ENCODE measurements around the gene CTSS.

Gene CTSS

GRCh38 chr1:150696590-150696989, 69.0 kb downstream of the CTSS start:
- peak overlapping the region; percentile 44 to 50 for H3K4me3 ChIP-seq (ENCODE audit: low read depth in 1 of 2, low read length in 1 of 2)
- H3K36me3 ChIP-seq: peaks cover 18% of the 10 kb centered on the region
- peaks cover 14 to 15% of the 10 kb centered on the region in 2 experiments for H3K4me1 ChIP-seq (ENCODE audit: control insufficient read depth in 1 of 2, insufficient read depth in 1 of 2, low read depth in 1 of 2, low read length in 1 of 2)
- no peak for TF ChIP-seq CTCF (IDR thresholded peaks at IDR 0.05)
- peak overlapping the region; percentile 40 for H3K27ac ChIP-seq
- H3K9me3 ChIP-seq: no peaks in the 10 kb centered on the region
- H3K27me3 ChIP-seq: no peaks in the 10 kb centered on the region

GRCh38 chr1:150696162-150696561, 69.4 kb downstream of the CTSS start:
- TF ChIP-seq CTCF (IDR thresholded peaks at IDR 0.05): no peak
- no peaks in the 10 kb centered on the region for H3K9me3 ChIP-seq
- H3K27ac ChIP-seq: peak overlapping the region; percentile 40
- H3K27me3 ChIP-seq: no peaks in the 10 kb centered on the region
- peaks cover 18% of the 10 kb centered on the region for H3K36me3 ChIP-seq
- H3K4me3 ChIP-seq (ENCODE audit: low read depth in 1 of 2, low read length in 1 of 2): no peak overlapping the region
- H3K4me1 ChIP-seq (ENCODE audit: control insufficient read depth in 1 of 2, insufficient read depth in 1 of 2, low read depth in 1 of 2, low read length in 1 of 2): peaks cover 14 to 15% of the 10 kb centered on the region in 2 experiments

GRCh38 chr1:150695561-150695960, 70.0 kb downstream of the CTSS start:
- H3K27ac ChIP-seq: no peak overlapping the region
- peaks cover 18% of the 10 kb centered on the region for H3K36me3 ChIP-seq
- TF ChIP-seq CTCF (IDR thresholded peaks at IDR 0.05): no peak
- no peak overlapping the region for H3K4me3 ChIP-seq (ENCODE audit: low read depth in 1 of 2, low read length in 1 of 2)
- no peaks in the 10 kb centered on the region for H3K9me3 ChIP-seq
- H3K4me1 ChIP-seq (ENCODE audit: control insufficient read depth in 1 of 2, insufficient read depth in 1 of 2, low read depth in 1 of 2, low read length in 1 of 2): peaks cover 14 to 15% of the 10 kb centered on the region in 2 experiments
- H3K27me3 ChIP-seq: no peaks in the 10 kb centered on the region

GRCh38 chr1:150692720-150693119, 72.9 kb downstream of the CTSS start:
- Histone ChIP-seq H3K27ac (no peak overlapping the region), H3K36me3 (peaks cover 30% of the 10 kb centered on the region), H3K27me3 (no peaks in the 10 kb centered on the region), H3K4me1 (ENCODE audit: control insufficient read depth in 1 of 2, insufficient read depth in 1 of 2, low read depth in 1 of 2, low read length in 1 of 2) (peaks cover 14 to 15% of the 10 kb centered on the region in 2 experiments), H3K4me3 (ENCODE audit: low read depth in 1 of 2, low read length in 1 of 2) (no peak overlapping the region), H3K9me3 (no peaks in the 10 kb centered on the region)
- TF ChIP-seq CTCF (IDR thresholded peaks at IDR 0.05): no peak

GRCh38 chr1:150688763-150689162, 76.8 kb downstream of the CTSS start:
- Histone ChIP-seq H3K4me1 (ENCODE audit: control insufficient read depth in 1 of 2, insufficient read depth in 1 of 2, low read depth in 1 of 2, low read length in 1 of 2) (no peaks in the 10 kb centered on the region), H3K27me3 (no peaks in the 10 kb centered on the region), H3K36me3 (peaks cover 23% of the 10 kb centered on the region), H3K4me3 (ENCODE audit: low read depth in 1 of 2, low read length in 1 of 2) (no peak overlapping the region), H3K27ac (no peak overlapping the region), H3K9me3 (no peaks in the 10 kb centered on the region)
- no peak for TF ChIP-seq CTCF (IDR thresholded peaks at IDR 0.05)

GRCh38 chr1:150686275-150686674, 79.3 kb downstream of the CTSS start:
- no peak for TF ChIP-seq CTCF (IDR thresholded peaks at IDR 0.05)
- Histone ChIP-seq H3K36me3 (peaks cover 11% of the 10 kb centered on the region), H3K27me3 (no peaks in the 10 kb centered on the region), H3K4me1 (ENCODE audit: control insufficient read depth in 1 of 2, insufficient read depth in 1 of 2, low read depth in 1 of 2, low read length in 1 of 2) (no peaks in the 10 kb centered on the region), H3K9me3 (no peaks in the 10 kb centered on the region), H3K4me3 (ENCODE audit: low read depth in 1 of 2, low read length in 1 of 2) (no peak overlapping the region), H3K27ac (no peak overlapping the region)
